HUES64 (cell line): ENCODE data around the gene AASS.

Experiments
- H3K27ac ChIP-seq: 2 replicates; pipeline ENCODE4 v1.7.0; 2013; ENCODE audit warnings: low read depth, low read length, inconsistent platforms
- H3K27me3 ChIP-seq: 2 replicates; pipeline ENCODE4 v1.6.1; 2013; ENCODE audit warnings: mild to moderate bottlenecking, low read length; ENCODE audit not compliant: insufficient read depth
- H3K36me3 ChIP-seq: 2 replicates; pipeline ENCODE4 v1.6.1; 2013; ENCODE audit warnings: mild to moderate bottlenecking, low read length; ENCODE audit not compliant: insufficient read depth
- H3K4me1 ChIP-seq: 2 replicates; pipeline ENCODE4 v1.6.1; 2013; ENCODE audit warnings: mild to moderate bottlenecking, low read length, moderate library complexity; ENCODE audit not compliant: insufficient read depth
- H3K4me3 ChIP-seq: 2 replicates; pipeline ENCODE4 v1.5.1; 2013; ENCODE audit warnings: mild to moderate bottlenecking, low read length, moderate library complexity
- H3K9ac ChIP-seq: 2 replicates; pipeline ENCODE4 v1.6.1; 2013; ENCODE audit warnings: mild to moderate bottlenecking, low read depth, low read length
- H3K9me3 ChIP-seq: 2 replicates; pipeline ENCODE4 v1.6.1; 2013; ENCODE audit warnings: low read depth, low read length; ENCODE audit not compliant: insufficient read depth
- WGBS: fragments of 150-250, 120-280 bp; methylation state at CpG from one replicate; pipeline ENCODE4 v1.1.7; 2013; ENCODE audit warnings: missing lambda C conversion rate; 5-methylcytosine and 5-hydroxymethylcytosine counted together

The AASS gene

GRCh38 chr7:122040147-122040546, 103.9 kb downstream of the AASS start:
- Histone ChIP-seq H3K27ac (no peak overlapping the region), H3K9me3 (no peaks in the 10 kb centered on the region), H3K27me3 (no peaks in the 10 kb centered on the region), H3K4me1 (no peaks in the 10 kb centered on the region), H3K9ac (no peak overlapping the region), H3K4me3 (no peak overlapping the region), H3K36me3 (peaks cover 97% of the 10 kb centered on the region)
- 96% methylated on average over 3 of the region's 3 CpGs for WGBS

GRCh38 chr7:122038904-122039303, 105.1 kb downstream of the AASS start:
- H3K27ac ChIP-seq, result no peak overlapping the region
- no peaks in the 10 kb centered on the region for H3K4me1 ChIP-seq
- no peaks in the 10 kb centered on the region for H3K27me3 ChIP-seq
- H3K36me3 ChIP-seq, result peaks cover 97% of the 10 kb centered on the region
- no peak overlapping the region for H3K9ac ChIP-seq
- H3K9me3 ChIP-seq, result no peaks in the 10 kb centered on the region
- 97% methylated on average over 3 of the region's 3 CpGs for WGBS
- no peak overlapping the region for H3K4me3 ChIP-seq

- WGBS, result 95% methylated on average over 3 of the region's 3 CpGs
- no peak overlapping the region for H3K4me3 ChIP-seq
- no peak overlapping the region for H3K9ac ChIP-seq
- no peaks in the 10 kb centered on the region for H3K4me1 ChIP-seq
- no peak overlapping the region for H3K27ac ChIP-seq
- H3K9me3 ChIP-seq, result no peaks in the 10 kb centered on the region
- H3K36me3 ChIP-seq, result peaks cover 97% of the 10 kb centered on the region
- no peaks in the 10 kb centered on the region for H3K27me3 ChIP-seq
Observed at GRCh38 chr7:122038134-122038533, 105.9 kb downstream of the AASS start.

- no peaks in the 10 kb centered on the region for H3K27me3 ChIP-seq
- H3K27ac ChIP-seq, result no peak overlapping the region
- H3K9me3 ChIP-seq, result no peaks in the 10 kb centered on the region
- WGBS, result 93% methylated on average over 1 of the region's 1 CpG
- H3K4me3 ChIP-seq, result no peak overlapping the region
- H3K4me1 ChIP-seq, result no peaks in the 10 kb centered on the region
- H3K9ac ChIP-seq, result no peak overlapping the region
- H3K36me3 ChIP-seq, result peaks cover 97% of the 10 kb centered on the region
Observed at GRCh38 chr7:122035876-122036275, 108.2 kb downstream of the AASS start.

- no peak overlapping the region for H3K9ac ChIP-seq
- H3K36me3 ChIP-seq, result peaks cover 94% of the 10 kb centered on the region
- H3K4me1 ChIP-seq, result no peaks in the 10 kb centered on the region
- no peaks in the 10 kb centered on the region for H3K9me3 ChIP-seq
- no peaks in the 10 kb centered on the region for H3K27me3 ChIP-seq
- H3K4me3 ChIP-seq, result no peak overlapping the region
- H3K27ac ChIP-seq, result no peak overlapping the region
- whole genome bisulfite sequencing, result 100% methylated on average over 1 of the region's 1 CpG
Observed at GRCh38 chr7:122033641-122034040, 110.4 kb downstream of the AASS start.

GRCh38 chr7:122027058-122027457, 117.0 kb downstream of the AASS start:
- Histone ChIP-seq H3K4me3 (no peak overlapping the region), H3K36me3 (peaks cover 48% of the 10 kb centered on the region), H3K4me1 (no peaks in the 10 kb centered on the region), H3K27me3 (no peaks in the 10 kb centered on the region), H3K27ac (no peak overlapping the region), H3K9ac (no peak overlapping the region), H3K9me3 (no peaks in the 10 kb centered on the region)
- 90% methylated on average over 1 of the region's 2 CpGs for WGBS
